Type B pancreatic cell (in vitro differentiated cells): Measurements from ENCODE around the gene RNPS1. TPM values are rescaled to one million over a fixed set of nuclear protein-coding genes. Genes with fewer than 3 reads are reported as not detected.
"Not testable (repeated sequence)": the region's sequence is repeated elsewhere in the genome, so short reads cannot be mapped to it uniquely, and the experiment has no call there.

Source experiments
- DNase-seq: peaks from one replicate; pipeline ENCODE4 v3.0.0; 2021; ENCODE audit warnings: mixed read lengths; ENCODE audit not compliant: unreplicated experiment; ENCODE audit errors: extremely low spot score
- H3K27ac Mint-ChIP-seq: 2 replicates; pipeline ENCODE4 v1.8.0; 2021; ENCODE audit warnings: mild to moderate bottlenecking, mixed read lengths
- H3K27me3 Mint-ChIP-seq: 2 replicates; pipeline ENCODE4 v1.8.0; 2021; ENCODE audit warnings: mixed read lengths
- H3K36me3 Mint-ChIP-seq: 2 replicates; pipeline ENCODE4 v1.8.0; 2021; ENCODE audit warnings: mixed read lengths
- H3K4me1 Mint-ChIP-seq: one replicate; pipeline ENCODE4 v1.8.0; 2021; ENCODE audit warnings: mixed read lengths; ENCODE audit not compliant: unreplicated experiment
- H3K4me3 Mint-ChIP-seq: 2 replicates; pipeline ENCODE4 v1.8.0; 2021; ENCODE audit warnings: mild to moderate bottlenecking, mixed read lengths
- H3K9me3 Mint-ChIP-seq: 2 replicates; pipeline ENCODE4 v1.8.0; 2021; ENCODE audit warnings: mixed read lengths
- CTCF ChIP-seq: fragments of 200-600 bp; sonication (generic); conservative IDR thresholded peaks from 2 replicates; pipeline ENCODE4 v1.5.0; 2021; ENCODE audit warnings: antibody characterized with exemption, mild to moderate bottlenecking
- total RNA-seq: library from RNA; stranded (reverse); gene quantifications from 2 replicates; pipeline ENCODE4 v1.2.1, GENCODE V29; 2021; ENCODE audit warnings: low replicate concordance

RNPS1 gene
- total RNA-seq, 1 donor from 2014 or later: 241 TPM

GRCh38 chr16:2270070-2270462 is 2.1 kb upstream of the RNPS1 start:
- no peak for TF ChIP-seq CTCF
- H3K36me3 Mint-ChIP-seq: peaks cover 5% of the 10 kb centered on the region
- no peaks in the 10 kb centered on the region for H3K9me3 Mint-ChIP-seq
- no peak overlapping the region for H3K27ac Mint-ChIP-seq
- H3K4me1 Mint-ChIP-seq: peaks cover 21% of the 10 kb centered on the region
- H3K27me3 Mint-ChIP-seq: no peaks in the 10 kb centered on the region
- no peak for DNase-seq
- peak overlapping the region; percentile 94 for H3K4me3 Mint-ChIP-seq

- not testable (repeated sequence) for DNase-seq, H3K9me3 Mint-ChIP-seq, H3K27me3 Mint-ChIP-seq
- Mint-ChIP-seq H3K27ac (peak overlapping the region; percentile 99), H3K36me3 (peaks cover 13% of the 10 kb centered on the region), H3K4me3 (peak overlapping the region; percentile 94), H3K4me1 (peaks cover 27% of the 10 kb centered on the region)
Observed at GRCh38 chr16:2267505-2267912, 417 bp downstream of the RNPS1 start.

GRCh38 chr16:2266887-2267286 is 1.0 kb downstream of the RNPS1 start:
- H3K9me3 Mint-ChIP-seq, DNase-seq, H3K27me3 Mint-ChIP-seq: not testable (repeated sequence)
- peaks cover 27% of the 10 kb centered on the region for H3K4me1 Mint-ChIP-seq
- peak overlapping the region; percentile 90 for H3K27ac Mint-ChIP-seq
- peaks cover 13% of the 10 kb centered on the region for H3K36me3 Mint-ChIP-seq
- peak overlapping the region; percentile 94 for H3K4me3 Mint-ChIP-seq

- not testable (repeated sequence) for H3K27me3 Mint-ChIP-seq, H3K4me3 Mint-ChIP-seq, DNase-seq, H3K9me3 Mint-ChIP-seq
- peaks cover 22% of the 10 kb centered on the region for H3K4me1 Mint-ChIP-seq
- H3K27ac Mint-ChIP-seq: peak overlapping the region; percentile 29
- peaks cover 23% of the 10 kb centered on the region for H3K36me3 Mint-ChIP-seq
Observed at GRCh38 chr16:2263026-2263425, 4.9 kb downstream of the RNPS1 start.

- Mint-ChIP-seq H3K27me3 (no peaks in the 10 kb centered on the region), H3K4me1 (peaks cover 8% of the 10 kb centered on the region), H3K36me3 (peaks cover 27% of the 10 kb centered on the region), H3K4me3 (no peak overlapping the region), H3K27ac (no peak overlapping the region), H3K9me3 (no peaks in the 10 kb centered on the region)
- TF ChIP-seq CTCF: no peak
- no peak for DNase-seq
Observed at GRCh38 chr16:2260250-2260649, 7.7 kb downstream of the RNPS1 start.

- H3K4me1 Mint-ChIP-seq, DNase-seq, H3K27ac Mint-ChIP-seq, H3K9me3 Mint-ChIP-seq, H3K4me3 Mint-ChIP-seq, H3K27me3 Mint-ChIP-seq: not testable (repeated sequence)
- H3K36me3 Mint-ChIP-seq: peaks cover 24% of the 10 kb centered on the region
Observed at GRCh38 chr16:2258530-2258929, 9.4 kb downstream of the RNPS1 start.

GRCh38 chr16:2257726-2258125 is 10.2 kb downstream of the RNPS1 start:
- no peaks in the 10 kb centered on the region for H3K4me1 Mint-ChIP-seq
- TF ChIP-seq CTCF: no peak
- no peak for DNase-seq
- H3K4me3 Mint-ChIP-seq: no peak overlapping the region
- no peaks in the 10 kb centered on the region for H3K27me3 Mint-ChIP-seq
- no peaks in the 10 kb centered on the region for H3K9me3 Mint-ChIP-seq
- peaks cover 29% of the 10 kb centered on the region for H3K36me3 Mint-ChIP-seq
- no peak overlapping the region for H3K27ac Mint-ChIP-seq

- no peaks in the 10 kb centered on the region for H3K27me3 Mint-ChIP-seq
- H3K36me3 Mint-ChIP-seq: peaks cover 26% of the 10 kb centered on the region
- no peaks in the 10 kb centered on the region for H3K9me3 Mint-ChIP-seq
- H3K4me1 Mint-ChIP-seq: no peaks in the 10 kb centered on the region
- H3K27ac Mint-ChIP-seq: no peak overlapping the region
- TF ChIP-seq CTCF: no peak
- no peak for DNase-seq
- H3K4me3 Mint-ChIP-seq: no peak overlapping the region
Observed at GRCh38 chr16:2256531-2257140, 11.3 kb downstream of the RNPS1 start.
